Liver (tissue), 9 donors: ENCODE results near the gene CCDC187. TPM values are rescaled to one million over a fixed set of nuclear protein-coding genes. Genes with fewer than 3 reads are reported as not detected.

Source experiments
- DNase-seq: peaks from one replicate; pipeline ENCODE4 v3.0.0-alpha.2; 2017; ENCODE audit warnings: low spot score
- H3K27ac ChIP-seq, 2 donors: one replicate each; pipeline ENCODE4 v1.7.0; 2013; ENCODE audit warnings: inconsistent platforms in 2 of 2, low read length in 2 of 2, control low read depth in 1 of 2, low read depth in 1 of 2, mild to moderate bottlenecking in 1 of 2
- H3K27me3 ChIP-seq, 4 donors: one replicate each; pipeline versions ENCODE4 v1.6.1 to v1.7.0; 2013; ENCODE audit warnings: low read length in 3 of 4, inconsistent platforms in 1 of 4, mild to moderate bottlenecking in 1 of 4, moderate library complexity in 1 of 4; ENCODE audit not compliant: control insufficient read depth in 4 of 4, insufficient read depth in 4 of 4
- H3K36me3 ChIP-seq, 4 donors: one replicate each; pipeline versions ENCODE4 v1.6.1 to v1.7.0; 2013; ENCODE audit warnings: low read length in 3 of 4, mild to moderate bottlenecking in 3 of 4, low read depth in 1 of 4, moderate library complexity in 1 of 4; ENCODE audit not compliant: control insufficient read depth in 4 of 4, insufficient read depth in 3 of 4
- H3K4me1 ChIP-seq, 4 donors: one replicate each; pipeline versions ENCODE4 v1.6.1 to v1.7.0; 2013; ENCODE audit warnings: low read length in 3 of 4, mild to moderate bottlenecking in 3 of 4, moderate library complexity in 1 of 4; ENCODE audit not compliant: control insufficient read depth in 4 of 4, insufficient read depth in 4 of 4
- H3K4me3 ChIP-seq, 3 donors: one replicate each; pipeline versions ENCODE4 v1.6.1 to v1.7.0; 2013; ENCODE audit warnings: low read length in 3 of 3, control low read depth in 1 of 3, low read depth in 1 of 3, mild to moderate bottlenecking in 1 of 3
- H3K9ac ChIP-seq, 2 donors: one replicate each; pipeline ENCODE4 v1.7.0; 2013; ENCODE audit warnings: low read length in 2 of 2, mild to moderate bottlenecking in 2 of 2, moderate library complexity in 2 of 2, control low read depth in 1 of 2, low read depth in 1 of 2
- H3K9me3 ChIP-seq, 4 donors: one replicate each; pipeline versions ENCODE4 v1.6.1 to v1.7.0; 2013; ENCODE audit warnings: low read length in 3 of 4; ENCODE audit not compliant: control insufficient read depth in 4 of 4
- ATF3 ChIP-seq: IDR thresholded peaks from 2 replicates; pipeline ENCODE4 v1.6.1; 2016; ENCODE audit warnings: antibody characterized with exemption
- CTCF ChIP-seq: fragments of 150-350 bp; IDR thresholded peaks from 2 replicates; pipeline ENCODE4 v1.5.1; 2017; ENCODE audit warnings: improper control_type of control experiment, low read depth, low read length; ENCODE audit not compliant: missing input control
- EGR1 ChIP-seq, 2 donors: IDR thresholded peaks; 2 replicates each; pipeline ENCODE4 v1.6.1; 2016 to 2018; ENCODE audit warnings: antibody characterized with exemption in 2 of 2, low read depth in 2 of 2
- FOXA2 ChIP-seq: IDR thresholded peaks from 2 replicates; pipeline ENCODE4 v1.6.1; 2016; ENCODE audit warnings: antibody characterized with exemption
- GABPA ChIP-seq, 2 donors: IDR thresholded peaks in 1 of 2; conservative IDR thresholded peaks in 1 of 2; 2 replicates each; pipeline ENCODE4 v1.6.1; 2016; ENCODE audit warnings: antibody characterized with exemption in 2 of 2, mild to moderate bottlenecking in 1 of 2, moderate library complexity in 1 of 2
- HNF4A ChIP-seq, 2 donors: conservative IDR thresholded peaks; 2 replicates each; pipeline ENCODE4 v1.6.1; 2016; ENCODE audit warnings: antibody characterized with exemption in 2 of 2, mild to moderate bottlenecking in 2 of 2
- MAX ChIP-seq: IDR thresholded peaks from 2 replicates; pipeline ENCODE4 v1.6.1; 2016; ENCODE audit warnings: antibody characterized with exemption
- REST ChIP-seq: IDR thresholded peaks from 2 replicates; pipeline ENCODE4 v1.6.1; 2016; ENCODE audit warnings: antibody characterized with exemption, mild to moderate bottlenecking
- RXRA ChIP-seq, 2 donors: IDR thresholded peaks; 2 replicates each; pipeline ENCODE4 v1.6.1; 2017 to 2018; ENCODE audit warnings: antibody characterized with exemption in 2 of 2, mild to moderate bottlenecking in 1 of 2
- SP1 ChIP-seq: IDR thresholded peaks from 2 replicates; pipeline ENCODE4 v1.6.1; 2018; ENCODE audit warnings: antibody characterized with exemption, mild to moderate bottlenecking
- TAF1 ChIP-seq: conservative IDR thresholded peaks from 2 replicates; pipeline ENCODE4 v1.6.1; 2016; ENCODE audit warnings: antibody characterized with exemption, mild to moderate bottlenecking
- YY1 ChIP-seq: IDR thresholded peaks from 2 replicates; pipeline ENCODE4 v1.6.1; 2016; ENCODE audit warnings: antibody characterized with exemption, mild to moderate bottlenecking
- ZBTB33 ChIP-seq: IDR thresholded peaks from 2 replicates; pipeline ENCODE4 v1.6.1; 2016; ENCODE audit warnings: antibody characterized with exemption
- WGBS: extraction: QIAGEN DNeasy Blood & Tissue Kit; methylation state at CpG from one replicate; pipeline ENCODE4 v1.1.7; 2013; 5-methylcytosine and 5-hydroxymethylcytosine counted together
- polyA plus RNA-seq, 2 donors: library from polyadenylated mRNA; stranded (reverse) in 1 of 2; unstranded in 1 of 2; fragments of 200-250 nt in 1 of 2; fragments of >200 nt in 1 of 2; fragmentation: Nextera tagmentation in 1 of 2; extraction: Ambion mirVana in 1 of 2; gene quantifications; one replicate each; pipeline versions ENCODE4 v1.2.1 to v1.2.3, GENCODE V29; 2013 to 2015
- total RNA-seq, 2 donors: library from RNA; depleted of rRNA; stranded (reverse); fragments of >200 nt; gene quantifications; one replicate each; pipeline ENCODE4 v1.2.3, GENCODE V29; 2014
- donor health status: healthy.
- donor health status: healthy.
- donor health status: healthy.
- donor health status: healthy.
- donor health status: healthy.

Gene CCDC187
- total and polyA plus RNA-seq, 4 donors = 0.05 TPM; not detected in 3

- TF ChIP-seq RXRA (IDR thresholded peaks at IDR 0.05) (no peak), YY1 (no peak), ZBTB33 (no peak), REST (no peak), SP1 (no peak), FOXA2 (no peak), MAX (no peak), HNF4A (conservative IDR thresholded peaks at IDR 0.05) (no peak), CTCF (no peak), GABPA (IDR thresholded peaks at IDR 0.05 in 1 of 2, conservative IDR thresholded peaks at IDR 0.05 in 1 of 2) (no peak), EGR1 (IDR thresholded peaks at IDR 0.05; ENCODE audit: low read depth in 2 of 2) (no peak), ATF3 (no peak), TAF1 (no peak)
- H3K4me3 ChIP-seq = no peak overlapping the region
- DNase-seq = no peak
- H3K27ac ChIP-seq = no peak overlapping the region
- no peaks in the 10 kb centered on the region for H3K27me3 ChIP-seq
- no peaks in the 10 kb centered on the region for H3K36me3 ChIP-seq
- no peaks in the 10 kb centered on the region for H3K4me1 ChIP-seq
- no peaks in the 10 kb centered on the region for H3K9me3 ChIP-seq
- 76% methylated on average over 13 of the region's 13 CpGs for WGBS
- no peak overlapping the region for H3K9ac ChIP-seq
Measured at GRCh38 chr9:136304981-136305380, 1.1 kb upstream of the CCDC187 start.

GRCh38 chr9:136304456-136304855, 562 bp upstream of the CCDC187 start:
- Histone ChIP-seq H3K27ac (no peak overlapping the region), H3K36me3 (no peaks in the 10 kb centered on the region), H3K4me3 (no peak overlapping the region), H3K9me3 (no peaks in the 10 kb centered on the region), H3K9ac (no peak overlapping the region), H3K27me3 (no peaks in the 10 kb centered on the region), H3K4me1 (no peaks in the 10 kb centered on the region)
- no peak for TF ChIP-seq HNF4A (conservative IDR thresholded peaks at IDR 0.05)
- TF ChIP-seq ZBTB33 = no peak
- no peak for DNase-seq
- 83% methylated on average over 10 of the region's 10 CpGs for WGBS
